ENCODE measurements around the gene SPRY4. TPM values are rescaled to one million over a fixed set of nuclear protein-coding genes. Genes with fewer than 3 reads are reported as not detected.

The SPRY4 gene
- total and polyA plus RNA-seq, 2 of the 13 experiments (the other 11 are each of a cell fraction or from before 2014, with no cell fraction given), result 8.9 to 17.8 TPM

- Histone ChIP-seq H3K36me3 (replicated peaks in 1 of 2; ENCODE audit: control insufficient read depth in 1 of 2, insufficient read depth in 2 of 2, low read length in 2 of 2) (no peaks in the 10 kb centered on the region; a peak in 1 of 5 replicates), H3K79me2 (ENCODE audit: insufficient read depth, low read length) (peaks cover 66% of the 10 kb centered on the region), H3K4me3 (replicated peaks in 1 of 3; ENCODE audit: insufficient read depth in 1 of 3, low read depth in 2 of 3, low read length in 3 of 3) (peak overlapping the region; percentile 88 to 98 (median 92)), H3K27me3 (ENCODE audit: control insufficient read depth in 1 of 2, insufficient read depth in 2 of 2, low read length in 2 of 2) (no peaks in the 10 kb centered on the region; a peak in 1 of 5 replicates), H4K20me1 (ENCODE audit: insufficient read depth, low read length) (peaks cover 28% of the 10 kb centered on the region), H3K4me1 (ENCODE audit: insufficient read depth, low read length) (peaks cover 65% of the 10 kb centered on the region), H3K9me3 (ENCODE audit: low read length) (no peaks in the 10 kb centered on the region), H3K4me2 (ENCODE audit: low read depth, low read length) (peak overlapping the region; percentile 96), H3K9ac (ENCODE audit: insufficient read depth, low read depth, low read length) (peak overlapping the region; percentile 88), H3K27ac (ENCODE audit: extremely low read length, insufficient read depth, low read length) (peak overlapping the region; percentile 93), H2AFZ (ENCODE audit: low read length) (no peak overlapping the region)
- POLR2A ChIA-PET, result interaction anchor here (1.0 to 10.3 kb wide), 5 partner anchors 14 to 37 kb away, joined by 3 to 122 read pairs (median 18); no protein-coding TSS in a partner anchor
- FAIRE-seq (no peak), ATAC-seq (peak; percentile 67), DNase-seq (ENCODE audit: low spot score) (peak; percentile 73)
- CTCF ChIA-PET (ENCODE audit: low intra/inter-chr PET ratio, low total read pairs), result no interaction called here
- BruUV-seq (replicated peaks), result no TSS peak
- 2% methylated on average over 17 of the region's 44 CpGs for WGBS (ENCODE audit: low lambda C conversion rate)
- in situ Hi-C loops (cut with HindIII; ENCODE audit: extremely low pct_ligation_motif_present, low pct_unique_long_range_greater_than_20kb), result loop anchor here (5.0 kb wide), 1 partner anchor 36 kb away; no protein-coding TSS in a partner anchor
- intact Hi-C loops (cut with micrococcal nuclease; ENCODE audit: unreplicated experiment), result loop anchor here (2.0 kb wide), 3 partner anchors 31 to 223 kb away; no protein-coding TSS in a partner anchor
- peak; percentile 23; the same call in 1 of the 2 replicates for TF ChIP-seq TBX2 (CRISPR knock-in tag; IDR thresholded peaks at IDR 0.05; ENCODE audit: borderline replicate concordance)
- TF ChIP-seq TMF1 (CRISPR knock-in tag; IDR thresholded peaks at IDR 0.05; ENCODE audit: low read depth), result peak; percentile 54; the same call in 1 of the 2 replicates
- TF ChIP-seq HOXA9 (CRISPR knock-in tag; IDR thresholded peaks at IDR 0.05; ENCODE audit: borderline replicate concordance), result no peak
- peak; percentile 77 for TF ChIP-seq ZNF687 (CRISPR knock-in tag; IDR thresholded peaks at IDR 0.05)
- TF ChIP-seq HIVEP1 (CRISPR knock-in tag; IDR thresholded peaks at IDR 0.05), result 0 out of 2 replicates have a peak, but pooled peaks have one; percentile 16
- peak; percentile 8 for TF ChIP-seq SALL1 (CRISPR knock-in tag; IDR thresholded peaks at IDR 0.05)
- TF ChIP-seq ARID5B (CRISPR knock-in tag; IDR thresholded peaks at IDR 0.05), result peak; percentile 33
- TF ChIP-seq SOX6 (IDR thresholded peaks at IDR 0.05), result no peak
- peak; percentile 36 for TF ChIP-seq SOX6 (CRISPR knock-in tag; IDR thresholded peaks at IDR 0.05)
- peak; percentile 20; the same call in 1 of the 2 replicates for TF ChIP-seq ZNF274 (CRISPR knock-in tag; IDR thresholded peaks at IDR 0.05)
- peak; percentile 71 for TF ChIP-seq POLR2G (IDR thresholded peaks at IDR 0.05; ENCODE audit: low read depth, low read length)
- TF ChIP-seq TEAD3 (CRISPR knock-in tag; optimal IDR thresholded peaks at IDR 0.05; ENCODE audit: borderline replicate concordance), result no peak
- TF ChIP-seq HMGXB4 (CRISPR knock-in tag; IDR thresholded peaks at IDR 0.05; ENCODE audit: borderline replicate concordance in 1 of 2, low read depth in 1 of 2), result peak; percentile 30 to 62; a peak in 1 of 4 replicates
These were observed 1.1 kb upstream of the SPRY4 start for GRCh38 chr5:142325725-142326479.

Data from HepG2 (cell line).